PFSK-1 (cell line): ENCODE measurements around the gene AGO1.

Source experiments
- POLR2AphosphoS5 ChIP-seq: IDR thresholded peaks from 2 replicates; pipeline ENCODE4 v1.6.1; 2012; ENCODE audit warnings: low read depth, mild to moderate bottlenecking, control low read depth, low read length, moderate library complexity
- TAF1 ChIP-seq: IDR thresholded peaks from 2 replicates; pipeline ENCODE4 v1.6.1; 2012; ENCODE audit warnings: low read length, control low read depth, borderline replicate concordance; ENCODE audit not compliant: insufficient read depth
- TF ChIP-seq, protein P1 (sequence below), 2 experiments: IDR thresholded peaks; 2 replicates each; pipeline versions ENCODE4 v1.6.1 to v1.8.0; 2011 to 2012; ENCODE audit warnings: low read depth in 2 of 2, low read length in 2 of 2, control low read depth in 1 of 2, inconsistent platforms in 1 of 2, mild to moderate bottlenecking in 1 of 2, moderate library complexity in 1 of 2; ENCODE audit not compliant: insufficient read depth in 1 of 2

DNA sequence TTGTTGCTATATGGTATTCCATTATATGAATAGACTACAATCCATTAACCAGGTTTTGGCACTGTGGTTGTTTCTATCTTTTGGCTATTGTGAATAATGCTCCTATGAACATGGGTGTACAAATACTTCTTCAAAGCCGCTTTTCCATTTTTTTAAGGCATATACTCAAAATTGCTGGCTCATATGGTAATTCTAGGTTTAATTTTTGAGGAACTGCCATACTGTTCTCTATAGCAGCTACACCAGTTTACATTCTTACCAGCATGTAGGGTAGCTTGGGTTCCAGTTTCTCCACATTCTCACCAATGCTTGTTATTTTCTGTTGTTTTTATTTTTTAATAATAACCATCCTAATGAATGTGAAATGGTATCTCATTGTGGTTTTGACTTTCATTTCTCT lies 19.9 kb upstream of the AGO1 start:
- TF ChIP-seq POLR2AphosphoS5 (no peak), TAF1 (no peak)
- TF ChIP-seq, protein P1, sequence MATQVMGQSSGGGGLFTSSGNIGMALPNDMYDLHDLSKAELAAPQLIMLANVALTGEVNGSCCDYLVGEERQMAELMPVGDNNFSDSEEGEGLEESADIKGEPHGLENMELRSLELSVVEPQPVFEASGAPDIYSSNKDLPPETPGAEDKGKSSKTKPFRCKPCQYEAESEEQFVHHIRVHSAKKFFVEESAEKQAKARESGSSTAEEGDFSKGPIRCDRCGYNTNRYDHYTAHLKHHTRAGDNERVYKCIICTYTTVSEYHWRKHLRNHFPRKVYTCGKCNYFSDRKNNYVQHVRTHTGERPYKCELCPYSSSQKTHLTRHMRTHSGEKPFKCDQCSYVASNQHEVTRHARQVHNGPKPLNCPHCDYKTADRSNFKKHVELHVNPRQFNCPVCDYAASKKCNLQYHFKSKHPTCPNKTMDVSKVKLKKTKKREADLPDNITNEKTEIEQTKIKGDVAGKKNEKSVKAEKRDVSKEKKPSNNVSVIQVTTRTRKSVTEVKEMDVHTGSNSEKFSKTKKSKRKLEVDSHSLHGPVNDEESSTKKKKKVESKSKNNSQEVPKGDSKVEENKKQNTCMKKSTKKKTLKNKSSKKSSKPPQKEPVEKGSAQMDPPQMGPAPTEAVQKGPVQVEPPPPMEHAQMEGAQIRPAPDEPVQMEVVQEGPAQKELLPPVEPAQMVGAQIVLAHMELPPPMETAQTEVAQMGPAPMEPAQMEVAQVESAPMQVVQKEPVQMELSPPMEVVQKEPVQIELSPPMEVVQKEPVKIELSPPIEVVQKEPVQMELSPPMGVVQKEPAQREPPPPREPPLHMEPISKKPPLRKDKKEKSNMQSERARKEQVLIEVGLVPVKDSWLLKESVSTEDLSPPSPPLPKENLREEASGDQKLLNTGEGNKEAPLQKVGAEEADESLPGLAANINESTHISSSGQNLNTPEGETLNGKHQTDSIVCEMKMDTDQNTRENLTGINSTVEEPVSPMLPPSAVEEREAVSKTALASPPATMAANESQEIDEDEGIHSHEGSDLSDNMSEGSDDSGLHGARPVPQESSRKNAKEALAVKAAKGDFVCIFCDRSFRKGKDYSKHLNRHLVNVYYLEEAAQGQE (IDR thresholded peaks at IDR 0.05; ENCODE audit: insufficient read depth in 1 of 2, low read depth in 2 of 2, low read length in 2 of 2), result no peak
